Astrocyte of the cerebellum (primary cell): ENCODE data around the gene ZBTB16.

Experiments used
- DNase-seq: peaks from one replicate; pipeline ENCODE4 v3.0.0-alpha.2; 2011; ENCODE audit warnings: low read depth
- H3K4me3 ChIP-seq: 2 replicates; pipeline ENCODE4 v1.5.1; 2011; ENCODE audit warnings: mild to moderate bottlenecking, low read depth, low read length, moderate library complexity
- CTCF ChIP-seq: IDR thresholded peaks from 2 replicates; pipeline ENCODE4 v1.5.1; 2012; ENCODE audit warnings: low read length, low read depth, moderate library complexity, mild to moderate bottlenecking; ENCODE audit errors: missing control alignments
- in situ Hi-C: cut with HindIII; loops from 2 replicates; pipeline ENCODE4 v1.10.0; 2017; ENCODE audit warnings: low sequenced_read_pairs

Gene ZBTB16

GRCh38 chr11:114232400-114233059, 173.0 kb downstream of the ZBTB16 start:
- in situ Hi-C loops: no loop called here
- TF ChIP-seq CTCF: no peak
- H3K4me3 ChIP-seq: no peak overlapping the region
- no peak for DNase-seq

- DNase-seq: no peak
- TF ChIP-seq CTCF: no peak
- in situ Hi-C loops: no loop called here
- no peak overlapping the region for H3K4me3 ChIP-seq
These were observed 174.2 kb downstream of the ZBTB16 start for GRCh38 chr11:114233755-114234154.

- in situ Hi-C loops: no loop called here
- H3K4me3 ChIP-seq: no peak overlapping the region
- TF ChIP-seq CTCF: no peak
- no peak for DNase-seq
These were observed 177.3 kb downstream of the ZBTB16 start for GRCh38 chr11:114236829-114237228.

- no peak overlapping the region for H3K4me3 ChIP-seq
- no peak for TF ChIP-seq CTCF
- DNase-seq: no peak
- in situ Hi-C loops: no loop called here
These were observed 178.1 kb downstream of the ZBTB16 start for GRCh38 chr11:114237321-114238280.

- no peak overlapping the region for H3K4me3 ChIP-seq
- DNase-seq: no peak
- TF ChIP-seq CTCF: no peak
- in situ Hi-C loops: no loop called here
These were observed 180.2 kb downstream of the ZBTB16 start for GRCh38 chr11:114239753-114240161.

- DNase-seq: no peak
- in situ Hi-C loops: no loop called here
- no peak overlapping the region for H3K4me3 ChIP-seq
- no peak for TF ChIP-seq CTCF
These were observed 182.5 kb downstream of the ZBTB16 start for GRCh38 chr11:114242032-114242431.
